ES-I3 (cell line): ENCODE data around the gene FNBP1L.
A peak's percentile ranks its signal among the peaks of the same experiment; 100 is the strongest.

Experiments used
- H3K36me3 ChIP-seq: 2 replicates; pipeline ENCODE4 v1.6.1; 2013; ENCODE audit warnings: mild to moderate bottlenecking, low read length, control low read depth, moderate library complexity; ENCODE audit not compliant: insufficient read depth
- H3K4me1 ChIP-seq: 2 replicates; pipeline ENCODE4 v1.6.1; 2013; ENCODE audit warnings: mild to moderate bottlenecking, control low read depth, low read length; ENCODE audit not compliant: insufficient read depth
- H3K9ac ChIP-seq: 2 replicates; pipeline ENCODE4 v1.6.1; 2013; ENCODE audit warnings: low read depth, mild to moderate bottlenecking, low read length, moderate library complexity
- H3K9me3 ChIP-seq: 2 replicates; pipeline ENCODE4 v1.6.1; 2013; ENCODE audit warnings: mild to moderate bottlenecking, low read length, moderate library complexity; ENCODE audit not compliant: control insufficient read depth, insufficient read depth

FNBP1L gene

GRCh38 chr1:93436496-93436895, 11.4 kb upstream of the FNBP1L start:
- no peaks in the 10 kb centered on the region for H3K4me1 ChIP-seq
- H3K9me3 ChIP-seq = peaks cover 9% of the 10 kb centered on the region
- no peaks in the 10 kb centered on the region for H3K36me3 ChIP-seq
- H3K9ac ChIP-seq = no peak overlapping the region

GRCh38 chr1:93437976-93438605, 9.8 kb upstream of the FNBP1L start:
- Histone ChIP-seq H3K36me3 (no peaks in the 10 kb centered on the region), H3K9ac (no peak overlapping the region), H3K9me3 (peaks cover 9% of the 10 kb centered on the region), H3K4me1 (peaks cover 7% of the 10 kb centered on the region; the same call in 1 of the 2 replicates)

DNA sequence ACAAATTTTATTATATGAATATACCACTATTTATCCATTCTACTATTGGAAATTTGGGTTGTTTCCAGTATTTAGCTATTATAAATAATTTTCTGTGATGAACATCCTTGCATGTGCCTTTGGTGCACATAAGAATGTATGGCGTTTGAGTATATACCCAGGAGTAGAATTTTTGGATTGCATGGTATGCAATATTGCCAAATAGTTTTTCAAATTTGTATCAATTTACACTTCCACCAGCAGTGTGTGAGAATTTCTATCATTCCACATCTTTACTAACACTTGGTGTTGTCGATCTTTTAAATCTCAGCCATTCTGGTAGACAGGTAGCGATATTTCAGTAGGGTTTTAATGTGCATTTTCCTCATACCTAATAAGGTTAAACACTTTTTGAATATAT, 9.2 kb upstream of the FNBP1L start:
- Histone ChIP-seq H3K4me1 (peaks cover 7% of the 10 kb centered on the region; the same call in 1 of the 2 replicates), H3K9ac (no peak overlapping the region), H3K36me3 (no peaks in the 10 kb centered on the region), H3K9me3 (peaks cover 7% of the 10 kb centered on the region)

- Histone ChIP-seq H3K9ac (no peak overlapping the region), H3K36me3 (no peaks in the 10 kb centered on the region), H3K4me1 (peaks cover 7% of the 10 kb centered on the region; the same call in 1 of the 2 replicates), H3K9me3 (no peaks in the 10 kb centered on the region)
Observed at GRCh38 chr1:93440272-93440671, 7.6 kb upstream of the FNBP1L start.

DNA sequence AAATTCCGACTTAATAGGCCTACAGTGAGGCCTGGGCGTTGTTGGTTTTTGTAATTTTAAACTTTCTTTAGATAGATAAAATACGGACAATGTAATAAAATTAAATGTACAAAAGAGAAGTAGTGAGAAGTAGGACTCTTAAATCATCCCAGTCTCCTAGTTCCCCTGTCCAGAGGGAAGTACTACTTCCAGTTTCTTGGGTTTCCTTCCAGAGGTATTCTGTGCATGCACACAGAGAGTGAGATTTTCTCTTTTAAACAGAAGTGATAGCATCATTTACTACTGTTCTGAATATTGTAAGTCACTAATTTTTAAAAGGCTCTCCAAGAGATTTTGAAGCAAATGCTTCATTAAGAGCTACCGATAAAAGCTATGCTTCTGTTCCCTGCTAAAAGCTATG, 7.2 kb upstream of the FNBP1L start:
- H3K9me3 ChIP-seq = no peaks in the 10 kb centered on the region
- no peak overlapping the region for H3K9ac ChIP-seq
- no peaks in the 10 kb centered on the region for H3K36me3 ChIP-seq
- peaks cover 7% of the 10 kb centered on the region; the same call in 1 of the 2 replicates for H3K4me1 ChIP-seq

GRCh38 chr1:93441589-93441988, 6.3 kb upstream of the FNBP1L start:
- no peak overlapping the region for H3K9ac ChIP-seq
- H3K36me3 ChIP-seq = no peaks in the 10 kb centered on the region
- peaks cover 7% of the 10 kb centered on the region; the same call in 1 of the 2 replicates for H3K4me1 ChIP-seq
- H3K9me3 ChIP-seq = no peaks in the 10 kb centered on the region

DNA sequence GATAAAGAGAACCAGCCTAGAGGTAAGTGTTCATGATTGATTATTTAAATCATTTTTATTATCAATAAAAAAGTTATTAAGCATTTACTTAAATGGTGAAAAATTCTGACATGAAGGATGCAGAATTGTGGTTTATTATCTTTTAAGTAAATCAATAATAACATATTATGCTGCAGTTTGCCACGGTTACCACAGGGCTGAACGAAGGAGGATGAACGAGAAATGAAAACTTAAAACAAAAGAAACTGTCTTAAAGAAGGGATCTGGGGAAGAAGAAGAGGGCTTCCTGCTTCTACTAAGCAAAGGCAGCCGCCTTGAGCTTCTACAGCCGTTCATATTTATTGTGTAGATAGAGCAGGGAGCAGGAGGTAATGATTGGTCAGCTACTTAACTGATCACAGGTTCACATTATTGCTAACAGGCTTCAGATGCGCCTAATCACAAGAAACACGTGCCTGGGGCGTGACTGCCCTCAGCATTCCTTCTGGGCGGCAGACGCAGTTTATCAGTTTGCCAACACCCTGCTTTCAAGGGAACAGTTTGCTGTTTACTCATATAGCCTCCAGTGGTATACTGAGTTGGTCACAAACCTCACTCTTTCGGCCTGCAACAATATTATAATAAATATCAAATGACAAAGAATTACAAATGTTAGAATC, 5.8 kb upstream of the FNBP1L start:
- Histone ChIP-seq H3K4me1 (peaks cover 7% of the 10 kb centered on the region; the same call in 1 of the 2 replicates), H3K9me3 (no peaks in the 10 kb centered on the region), H3K36me3 (no peaks in the 10 kb centered on the region), H3K9ac (no peak overlapping the region)

GRCh38 chr1:93442741-93443140, 5.2 kb upstream of the FNBP1L start:
- Histone ChIP-seq H3K9me3 (no peaks in the 10 kb centered on the region), H3K9ac (no peak overlapping the region), H3K36me3 (no peaks in the 10 kb centered on the region), H3K4me1 (peaks cover 7% of the 10 kb centered on the region; the same call in 1 of the 2 replicates)

- no peaks in the 10 kb centered on the region for H3K36me3 ChIP-seq
- no peak overlapping the region for H3K9ac ChIP-seq
- no peaks in the 10 kb centered on the region for H3K9me3 ChIP-seq
- peaks cover 7% of the 10 kb centered on the region; the same call in 1 of the 2 replicates for H3K4me1 ChIP-seq
Observed at GRCh38 chr1:93443454-93443853, 4.5 kb upstream of the FNBP1L start.

- Histone ChIP-seq H3K9ac (peak overlapping the region; percentile 79; the same call in 1 of the 2 replicates), H3K4me1 (peaks cover 11% of the 10 kb centered on the region), H3K36me3 (no peaks in the 10 kb centered on the region), H3K9me3 (no peaks in the 10 kb centered on the region)
Observed at GRCh38 chr1:93446837-93447451, 974 bp upstream of the FNBP1L start.

GRCh38 chr1:93448292-93448982, 519 bp downstream of the FNBP1L start:
- Histone ChIP-seq H3K4me1 (peaks cover 4% of the 10 kb centered on the region; the same call in 1 of the 2 replicates), H3K9me3 (no peaks in the 10 kb centered on the region), H3K9ac (peak overlapping the region; percentile 94), H3K36me3 (no peaks in the 10 kb centered on the region)

- Histone ChIP-seq H3K9me3 (no peaks in the 10 kb centered on the region), H3K4me1 (peaks cover 4% of the 10 kb centered on the region; the same call in 1 of the 2 replicates), H3K9ac (peak overlapping the region; percentile 94), H3K36me3 (no peaks in the 10 kb centered on the region)
Observed at GRCh38 chr1:93448983-93449804, 1.3 kb downstream of the FNBP1L start.

DNA sequence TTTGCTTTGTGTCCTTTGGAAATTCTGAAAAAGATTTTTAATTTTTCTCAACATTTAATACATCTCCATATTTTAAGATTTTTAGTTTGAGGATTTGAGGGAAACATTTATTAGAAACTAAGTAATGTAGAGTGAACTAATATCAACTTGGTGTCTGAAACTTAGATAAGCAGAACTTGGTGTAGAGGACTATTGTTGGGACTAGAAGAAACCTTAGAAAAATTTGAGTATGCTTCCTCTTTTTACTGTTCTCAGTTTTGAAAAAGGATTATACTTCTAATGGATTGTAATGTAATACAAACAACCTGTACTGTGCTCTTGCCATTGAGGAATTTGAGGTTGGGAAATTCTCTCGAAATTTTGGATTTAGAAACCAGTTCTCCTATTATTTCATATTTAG, 2.4 kb downstream of the FNBP1L start:
- Histone ChIP-seq H3K9ac (peak overlapping the region; percentile 94), H3K36me3 (no peaks in the 10 kb centered on the region), H3K9me3 (no peaks in the 10 kb centered on the region), H3K4me1 (peaks cover 4% of the 10 kb centered on the region; the same call in 1 of the 2 replicates)

- Histone ChIP-seq H3K36me3 (no peaks in the 10 kb centered on the region), H3K9me3 (no peaks in the 10 kb centered on the region), H3K9ac (no peak overlapping the region), H3K4me1 (peaks cover 4% of the 10 kb centered on the region; the same call in 1 of the 2 replicates)
Observed at GRCh38 chr1:93453911-93454310, 6.0 kb downstream of the FNBP1L start.
